H1 (cell line): ENCODE measurements around the gene C20orf144. TPM values are rescaled to one million over a fixed set of nuclear protein-coding genes. Genes with fewer than 3 reads are reported as not detected.

Experiments
- CTCF ChIA-PET: fragments of 300-600 bp; sonication (Branson Sonifier 250); formaldehyde crosslinking; loops from one replicate; lab custom pipeline; 2021; ENCODE audit not compliant: partially characterized antibody; lab: Charles Lee
- POLR2A ChIA-PET: fragments of 300-600 bp; sonication (Branson Sonifier 250); formaldehyde crosslinking; loops from one replicate; lab custom pipeline; 2021; ENCODE audit warnings: inconsistent platforms; ENCODE audit not compliant: partially characterized antibody; lab: Charles Lee
- DNase-seq, 2 experiments: peaks; one replicate each; pipeline versions ENCODE4 v3.0.0 to v3.0.0-alpha.2; 2010 to 2022; ENCODE audit warnings: low spot score in 2 of 2, low read depth in 1 of 2, mixed read lengths in 1 of 2
- FAIRE-seq: peaks from 2 replicates; lab custom pipeline; 2011; peaks lifted over from hg19 to GRCh38; lab: Jason Lieb, UNC
- H2AFZ ChIP-seq: 2 replicates; pipeline ENCODE4 v1.8.1; 2012; ENCODE audit warnings: low read length, inconsistent platforms
- H2AK5ac ChIP-seq: 2 replicates; pipeline ENCODE4 v1.6.1; 2013; ENCODE audit warnings: low read depth, low read length
- H2BK120ac ChIP-seq: replicated peaks from 2 replicates; pipeline ENCODE3; 2013; ENCODE audit warnings: low read depth, low read length, inconsistent platforms
- H2BK12ac ChIP-seq: 2 replicates; pipeline ENCODE4 v1.6.1; 2013; ENCODE audit warnings: low read depth, low read length
- H2BK15ac ChIP-seq: 2 replicates; pipeline ENCODE4 v1.6.1; 2013; ENCODE audit warnings: low read length
- H2BK20ac ChIP-seq: 2 replicates; pipeline ENCODE4 v1.6.1; 2013; ENCODE audit warnings: low read length
- H2BK5ac ChIP-seq: 2 replicates; pipeline ENCODE4 v1.6.1; 2013; ENCODE audit warnings: low read depth, low read length
- H3K14ac ChIP-seq: 2 replicates; pipeline ENCODE4 v1.6.1; 2013; ENCODE audit warnings: inconsistent platforms; ENCODE audit not compliant: insufficient read length
- H3K18ac ChIP-seq: 2 replicates; pipeline ENCODE4 v1.6.1; 2013; ENCODE audit warnings: low read length; ENCODE audit errors: extremely low read depth
- H3K23ac ChIP-seq: 2 replicates; pipeline ENCODE4 v1.6.1; 2013; ENCODE audit warnings: inconsistent platforms; ENCODE audit not compliant: insufficient read length
- H3K23me2 ChIP-seq: 2 replicates; pipeline ENCODE4 v1.6.1; 2013; ENCODE audit warnings: low read depth, low read length
- H3K27ac ChIP-seq: 2 replicates; pipeline ENCODE4 v1.6.1; 2011; ENCODE audit warnings: low read depth, low read length, inconsistent platforms
- H3K27me3 ChIP-seq, 4 experiments: replicated peaks in 1 of 4; 1 replicate in 1 of 4; 2 replicates in 3 of 4; pipeline versions ENCODE4 v1.6.1 to v1.8.1; 2011 to 2013; ENCODE audit warnings: low read length in 3 of 4, mild to moderate bottlenecking in 3 of 4, inconsistent platforms in 2 of 4, mixed read lengths in 2 of 4, moderate library complexity in 1 of 4; ENCODE audit not compliant: control insufficient read depth in 3 of 4, insufficient read depth in 3 of 4; ENCODE audit errors: extremely low read depth in 1 of 4
- H3K36me3 ChIP-seq, 4 experiments: 2 replicates each; pipeline versions ENCODE4 v1.6.1 to v1.8.1; 2011 to 2013; ENCODE audit warnings: mild to moderate bottlenecking in 4 of 4, low read length in 3 of 4, moderate library complexity in 2 of 4, control low read depth in 1 of 4, inconsistent platforms in 1 of 4; ENCODE audit not compliant: insufficient read depth in 4 of 4, control insufficient read depth in 2 of 4
- H3K4ac ChIP-seq: replicated peaks from 2 replicates; pipeline ENCODE3; 2013; ENCODE audit warnings: low read length, low read depth, mixed read lengths, inconsistent platforms; ENCODE audit not compliant: insufficient read length
- H3K4me1 ChIP-seq, 4 experiments: replicated peaks in 1 of 4; 1 replicate in 1 of 4; 2 replicates in 3 of 4; pipeline versions ENCODE4 v1.6.1 to v1.8.1; 2011 to 2013; ENCODE audit warnings: low read length in 3 of 4, inconsistent platforms in 2 of 4, mixed read lengths in 1 of 4; ENCODE audit not compliant: insufficient read depth in 4 of 4, control insufficient read depth in 3 of 4
- H3K4me2 ChIP-seq, 2 experiments: 2 replicates each; pipeline versions ENCODE4 v1.6.1 to v1.8.1; 2011 to 2013; ENCODE audit warnings: low read depth in 2 of 2, low read length in 2 of 2, control low read depth in 1 of 2, inconsistent platforms in 1 of 2, mild to moderate bottlenecking in 1 of 2; ENCODE audit not compliant: insufficient read depth in 1 of 2
- H3K4me3 ChIP-seq, 4 experiments: fragments of 200-600, 300-600 bp in 1 of 4; sonication (generic), shearing (Covaris generic), sonication (Bioruptor Twin) in 1 of 4; 2 replicates each; pipeline versions ENCODE4 v1.5.1 to v1.8.1; 2011 to 2016; ENCODE audit warnings: low read length in 4 of 4, low read depth in 3 of 4, control low read depth in 2 of 4, inconsistent platforms in 2 of 4, mild to moderate bottlenecking in 2 of 4, mixed read lengths in 1 of 4, moderate library complexity in 1 of 4; ENCODE audit not compliant: insufficient read depth in 2 of 4; ENCODE audit errors: extremely low read depth in 1 of 4
- H3K56ac ChIP-seq: replicated peaks from 2 replicates; pipeline ENCODE3; 2013; ENCODE audit warnings: low read depth, mild to moderate bottlenecking, mixed read lengths, low read length, inconsistent platforms; ENCODE audit not compliant: insufficient read length
- H3K79me1 ChIP-seq: 2 replicates; pipeline ENCODE4 v1.6.1; 2013; ENCODE audit warnings: low read depth, low read length, control low read depth
- H3K79me2 ChIP-seq, 2 experiments: 2 replicates each; pipeline versions ENCODE4 v1.6.1 to v1.8.1; 2012 to 2013; ENCODE audit warnings: low read length in 2 of 2, mild to moderate bottlenecking in 2 of 2, inconsistent platforms in 1 of 2; ENCODE audit not compliant: insufficient read depth in 2 of 2, control insufficient read depth in 1 of 2
- H3K9ac ChIP-seq, 4 experiments: replicated peaks in 1 of 4; 1 replicate in 1 of 4; 2 replicates in 3 of 4; pipeline versions ENCODE4 v1.6.1 to v1.8.1; 2011 to 2013; ENCODE audit warnings: low read depth in 3 of 4, low read length in 3 of 4, control low read depth in 2 of 4, mild to moderate bottlenecking in 2 of 4, moderate library complexity in 2 of 4, inconsistent platforms in 1 of 4; ENCODE audit errors: extremely low read depth in 1 of 4
- H3K9me3 ChIP-seq, 2 experiments: 2 replicates each; pipeline versions ENCODE4 v1.6.1 to v1.8.1; 2012 to 2013; ENCODE audit warnings: mild to moderate bottlenecking in 2 of 2, moderate library complexity in 2 of 2, control low read depth in 1 of 2, inconsistent platforms in 1 of 2, low read depth in 1 of 2, low read length in 1 of 2, mixed read lengths in 1 of 2; ENCODE audit not compliant: insufficient read depth in 2 of 2
- H4K20me1 ChIP-seq, 2 experiments: replicated peaks in 1 of 2; 2 replicates each; pipeline versions ENCODE3 to v1.8.1; 2011 to 2013; ENCODE audit warnings: inconsistent platforms in 2 of 2, low read length in 2 of 2, mild to moderate bottlenecking in 1 of 2; ENCODE audit not compliant: insufficient read depth in 2 of 2, control insufficient read depth in 1 of 2
- H4K5ac ChIP-seq: 2 replicates; pipeline ENCODE4 v1.6.1; 2013; ENCODE audit warnings: low read length, low read depth, mixed read lengths, inconsistent platforms; ENCODE audit not compliant: insufficient read length
- H4K8ac ChIP-seq: 2 replicates; pipeline ENCODE4 v1.8.0; 2013; ENCODE audit warnings: mild to moderate bottlenecking, moderate library complexity, low read length, inconsistent platforms; ENCODE audit not compliant: insufficient read depth; ENCODE audit errors: extremely low read depth
- H4K91ac ChIP-seq: replicated peaks from 2 replicates; pipeline ENCODE3; 2013; ENCODE audit warnings: low read length, mixed read lengths, inconsistent platforms; ENCODE audit not compliant: insufficient read length
- BACH1 ChIP-seq: IDR thresholded peaks from 2 replicates; pipeline ENCODE4 v1.6.1; 2012; ENCODE audit warnings: low read length, improper control_type of control experiment
- CBX5 ChIP-seq: fragments of 300-800, 300-1000 bp; sonication (generic); IDR thresholded peaks from 2 replicates; pipeline ENCODE4 v1.7.1; 2016; ENCODE audit warnings: antibody characterized with exemption, low read length, low read depth
- POLR2A ChIP-seq, 2 experiments: IDR thresholded peaks; 1 replicate in 1 of 2; 2 replicates in 1 of 2; pipeline ENCODE4 v1.6.1; 2011; ENCODE audit warnings: low read depth in 2 of 2, low read length in 2 of 2, mild to moderate bottlenecking in 2 of 2; ENCODE audit errors: control extremely low read depth in 1 of 2
- POLR2AphosphoS5 ChIP-seq: IDR thresholded peaks from 2 replicates; pipeline ENCODE4 v1.6.1; 2011; ENCODE audit warnings: low read depth, low read length
- YY1 ChIP-seq: IDR thresholded peaks from 2 replicates; pipeline ENCODE4 v1.6.1; 2011; ENCODE audit warnings: low read depth, mild to moderate bottlenecking, low read length
- WGBS, 2 experiments: shearing (Covaris generic) in 1 of 2; methylation state at CpG; one replicate each; pipeline versions ENCODE4 v1.1.6 to v1.1.7; 2013 to 2015; ENCODE audit warnings: low lambda C conversion rate in 2 of 2, mixed read lengths in 2 of 2, inconsistent platforms in 1 of 2, low coverage in 1 of 2, missing lambda C conversion rate in 1 of 2; ENCODE audit not compliant: insufficient replicate concordance in 2 of 2, insufficient coverage in 1 of 2, insufficient read length in 1 of 2; ENCODE audit errors: extremely low coverage in 1 of 2, missing lambda C conversion rate in 1 of 2; 5-methylcytosine and 5-hydroxymethylcytosine counted together
- polyA plus RNA-seq, 7 experiments: library from polyadenylated mRNA; depleted of rRNA in 3 of 7; stranded (reverse) in 5 of 7; unstranded in 2 of 7; fragments of >200 nt in 5 of 7; fragments of 200-250 nt in 2 of 7; gene quantifications; 1 replicate in 5 of 7; 2 replicates in 1 of 7; 4 replicates in 1 of 7; pipeline versions ENCODE4 v1.2.1 to v1.2.3, GENCODE V29; 2011 to 2013; ENCODE audit warnings: missing spikeins in 2 of 7, mixed read lengths in 2 of 7
- total RNA-seq: library from RNA; stranded (reverse); fragmentation: NEBNext Ultra II Directional; extraction: Animal tissue kit (Norgen Biotek cat#: 25700); gene quantifications from 2 replicates; pipeline ENCODE4 v1.2.1, GENCODE V29; 2021

Gene C20orf144
- total and polyA plus RNA-seq, 2 of the 8 experiments (the other 6 are each of a cell fraction or from before 2014, with no cell fraction given): 0.21 to 0.24 TPM

DNA sequence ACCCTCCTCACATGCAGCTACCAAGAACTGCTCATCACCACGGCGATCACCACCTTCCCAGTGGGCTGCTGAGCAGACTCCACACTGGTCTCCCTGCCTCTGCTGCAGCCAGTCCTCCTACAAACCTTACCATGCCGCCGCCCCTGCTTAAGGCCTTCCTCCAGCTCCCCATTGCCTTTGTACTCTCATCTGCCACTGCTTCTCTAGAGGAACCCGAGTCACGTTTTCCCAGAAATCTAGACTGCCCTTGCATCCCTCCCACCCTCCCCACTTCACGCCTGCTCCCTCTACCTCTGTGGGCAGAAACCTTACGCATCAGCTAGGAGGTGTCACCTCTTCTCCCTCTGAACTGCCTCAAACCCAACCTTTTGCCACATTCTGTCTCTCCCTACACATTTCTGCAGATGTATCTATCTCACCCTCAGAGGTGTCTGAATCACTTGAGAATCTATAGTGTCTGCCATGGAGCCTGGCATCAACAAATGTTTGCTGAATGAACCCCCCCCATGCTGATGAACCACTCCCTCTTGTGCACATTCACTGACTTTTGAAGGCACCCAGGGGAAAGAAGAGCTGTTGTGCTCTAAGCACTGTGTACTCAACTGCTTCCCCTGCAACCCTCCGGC is 19.7 kb downstream of the C20orf144 start:
- no peak overlapping the region for H2BK5ac ChIP-seq
- H3K23ac ChIP-seq: no peak overlapping the region
- no peak for FAIRE-seq
- peaks cover 0 to 51% of the 10 kb centered on the region in 2 experiments; a peak in 3 of 4 replicates for H3K79me2 ChIP-seq
- no peak overlapping the region for H3K14ac ChIP-seq
- H2AK5ac ChIP-seq: no peak overlapping the region
- no peak overlapping the region for H3K4me3 ChIP-seq
- CTCF ChIA-PET: interaction anchor here (0.8 to 2.2 kb wide), 4 partner anchors 9 to 157 kb away, joined by 3 to 14 read pairs (median 4); partner anchors contain the start of gene ACTL10
- no peak overlapping the region for H3K4ac ChIP-seq
- H4K5ac ChIP-seq: no peak overlapping the region
- 98% methylated on average over 7 of the region's 9 CpGs; no CpG with 5 or more reads in 1 of the 2 experiments for WGBS, 2 experiments
- no peak overlapping the region for H3K18ac ChIP-seq
- H2BK15ac ChIP-seq: no peak overlapping the region
- H2BK12ac ChIP-seq: no peak overlapping the region
- H3K36me3 ChIP-seq: peaks cover 18 to 33% (median 25%) of the 10 kb centered on the region in 4 experiments; a peak in 7 of 8 replicates
- H3K79me1 ChIP-seq: peaks cover 19% of the 10 kb centered on the region
- H4K91ac ChIP-seq: no peak overlapping the region
- H3K4me1 ChIP-seq: peaks cover 4 to 22% (median 13%) of the 10 kb centered on the region in 4 experiments
- no peaks in the 10 kb centered on the region for H3K9me3 ChIP-seq
- no peak overlapping the region for H3K9ac ChIP-seq
- no peak overlapping the region for H4K8ac ChIP-seq
- TF ChIP-seq BACH1 (no peak), CBX5 (no peak), POLR2A (IDR thresholded peaks at IDR 0.05; ENCODE audit: control extremely low read depth in 1 of 2, low read depth in 2 of 2, low read length in 2 of 2) (0 out of 3 replicates have a peak, but pooled peaks of 1 of the 2 experiments have one; percentile 21), YY1 (no peak), POLR2AphosphoS5 (peak; percentile 50; the same call in 1 of the 2 replicates)
- TF ChIP-seq, all 59 proteins: peak for 2
- Histone ChIP-seq H2BK20ac (no peak overlapping the region), H3K23me2 (peaks cover 9% of the 10 kb centered on the region), H2BK120ac (no peak overlapping the region), H3K56ac (no peak overlapping the region), H3K4me2 (no peak overlapping the region), H4K20me1 (peaks cover 19 to 51% of the 10 kb centered on the region in 2 experiments), H2AFZ (no peak overlapping the region), H3K27me3 (no peaks in the 10 kb centered on the region), H3K27ac (no peak overlapping the region)
- POLR2A ChIA-PET: interaction anchor here (0.7 to 14.0 kb wide), 4 partner anchors 11 to 212 kb away, joined by 3 to 245 read pairs (median 3); partner anchors contain the start of genes ACTL10, C20orf144 and NECAB3
- DNase-seq: no peak
